Activated T-cell treated with anti-CD3 and anti-CD28 coated beads, Interleukin-2, amount 50 U/mL, for 1 hour (primary cell): Measurements from ENCODE around the gene MGAT5B.

ENCODE experiments used
- DNase-seq: peaks from one replicate; pipeline ENCODE4 v3.0.0-alpha.2; 2020

MGAT5B gene

GRCh38 chr17:76881408-76881807, 13.2 kb downstream of the MGAT5B start:
- no peak for DNase-seq

- DNase-seq: no peak
Measured at GRCh38 chr17:76881966-76882365, 13.8 kb downstream of the MGAT5B start.

- DNase-seq: no peak
Measured at GRCh38 chr17:76883744-76884525, 15.7 kb downstream of the MGAT5B start.

- DNase-seq: no peak
Measured at GRCh38 chr17:76884995-76885893, 17.0 kb downstream of the MGAT5B start.

- DNase-seq: no peak
Measured at GRCh38 chr17:76885894-76886290, 17.7 kb downstream of the MGAT5B start.

- DNase-seq: no peak
Measured at GRCh38 chr17:76886395-76886794, 18.2 kb downstream of the MGAT5B start.

GRCh38 chr17:76887802-76888201, 19.6 kb downstream of the MGAT5B start:
- no peak for DNase-seq

GRCh38 chr17:76888661-76889060, 20.5 kb downstream of the MGAT5B start:
- no peak for DNase-seq

GRCh38 chr17:76889323-76889722, 21.1 kb downstream of the MGAT5B start:
- DNase-seq: no peak

GRCh38 chr17:76892329-76892728, 24.1 kb downstream of the MGAT5B start:
- no peak for DNase-seq

- DNase-seq: no peak
Measured at GRCh38 chr17:76893623-76894334, 25.6 kb downstream of the MGAT5B start.

- DNase-seq: no peak
Measured at GRCh38 chr17:76894842-76895241, 26.6 kb downstream of the MGAT5B start.

- DNase-seq: no peak
Measured at GRCh38 chr17:76897023-76897422, 28.8 kb downstream of the MGAT5B start.

GRCh38 chr17:76899414-76899813, 31.2 kb downstream of the MGAT5B start:
- DNase-seq: no peak

- no peak for DNase-seq
Measured at GRCh38 chr17:76900723-76901122, 32.5 kb downstream of the MGAT5B start.

GRCh38 chr17:76901542-76902197, 33.5 kb downstream of the MGAT5B start:
- no peak for DNase-seq

- DNase-seq: no peak
Measured at GRCh38 chr17:76902476-76902875, 34.3 kb downstream of the MGAT5B start.

GRCh38 chr17:76903631-76904030, 35.4 kb downstream of the MGAT5B start:
- DNase-seq: no peak

GRCh38 chr17:76904116-76904515, 35.9 kb downstream of the MGAT5B start:
- no peak for DNase-seq

- no peak for DNase-seq
Measured at GRCh38 chr17:76905036-76905435, 36.8 kb downstream of the MGAT5B start.

GRCh38 chr17:76905836-76906235, 37.6 kb downstream of the MGAT5B start:
- no peak for DNase-seq

- DNase-seq: no peak
Measured at GRCh38 chr17:76906463-76906862, 38.3 kb downstream of the MGAT5B start.

GRCh38 chr17:76907352-76907751, 39.1 kb downstream of the MGAT5B start:
- DNase-seq: no peak
